HG03135 (cell line): ENCODE measurements around the gene ABCA5.

Experiments used
- ATAC-seq: cut with Tn5 transposase; IDR thresholded peaks from one replicate; pipeline ENCODE4 v1.9.1; 2021; ENCODE audit warnings: mild to moderate bottlenecking, moderate library complexity; ENCODE audit not compliant: unreplicated experiment

Gene ABCA5

GRCh38 chr17:69267219-69267618, 59.7 kb downstream of the ABCA5 start:
- no peak for ATAC-seq

DNA sequence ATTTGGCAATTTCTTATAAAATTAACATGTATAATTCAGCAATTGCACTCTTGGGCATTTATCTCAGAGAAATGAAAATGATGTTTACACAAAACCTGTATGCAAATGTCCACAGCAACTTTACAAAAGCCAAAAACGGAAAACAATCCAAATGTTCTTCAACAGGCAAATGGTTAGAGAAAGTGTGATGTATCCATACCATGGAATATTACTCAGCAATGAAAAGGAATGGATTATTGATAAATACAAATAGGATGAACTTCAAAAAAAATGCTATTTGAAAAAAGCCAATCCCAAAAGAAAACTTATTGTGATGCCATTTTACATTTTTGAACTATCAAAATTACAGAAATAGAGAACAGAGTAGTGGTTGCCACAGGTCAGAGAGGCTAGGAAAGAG, 61.1 kb downstream of the ABCA5 start:
- no peak for ATAC-seq

DNA sequence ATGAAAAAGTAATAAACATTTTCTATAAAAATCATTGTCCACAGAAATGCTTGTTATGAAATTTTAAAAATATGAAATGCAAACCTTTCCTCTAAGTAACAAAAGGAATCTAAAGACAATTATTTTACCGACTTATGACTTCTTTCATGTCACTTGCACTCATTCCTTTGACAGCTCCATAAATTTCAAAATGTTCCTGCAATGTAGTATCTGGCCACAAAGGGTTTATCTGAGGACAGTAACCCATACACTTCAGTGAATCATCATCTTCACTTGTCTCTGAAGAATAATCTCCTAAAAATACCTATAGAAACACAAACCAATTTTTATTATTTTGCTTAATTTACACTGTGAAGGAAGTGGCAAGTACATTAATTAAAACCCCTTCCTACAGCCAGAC, 72.7 kb downstream of the ABCA5 start:
- no peak for ATAC-seq

DNA sequence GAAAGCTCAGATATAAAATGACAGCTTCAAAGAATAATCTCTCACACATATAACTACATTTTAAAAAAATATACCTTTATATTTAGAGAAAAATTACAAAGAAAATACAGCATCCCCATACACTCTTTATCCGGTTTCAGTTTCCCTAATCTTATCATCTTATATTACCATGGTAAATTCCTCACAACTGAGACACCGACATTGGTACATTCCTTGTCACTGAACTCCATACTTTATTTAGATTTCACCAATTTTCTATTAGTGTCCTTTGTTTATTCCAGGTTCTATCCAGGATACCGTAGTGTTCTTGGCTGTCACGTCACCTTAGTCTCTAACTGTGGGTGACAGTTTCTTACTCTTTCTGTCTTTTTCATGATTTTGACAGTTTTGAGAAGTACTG, 76.3 kb downstream of the ABCA5 start:
- ATAC-seq: no peak

DNA sequence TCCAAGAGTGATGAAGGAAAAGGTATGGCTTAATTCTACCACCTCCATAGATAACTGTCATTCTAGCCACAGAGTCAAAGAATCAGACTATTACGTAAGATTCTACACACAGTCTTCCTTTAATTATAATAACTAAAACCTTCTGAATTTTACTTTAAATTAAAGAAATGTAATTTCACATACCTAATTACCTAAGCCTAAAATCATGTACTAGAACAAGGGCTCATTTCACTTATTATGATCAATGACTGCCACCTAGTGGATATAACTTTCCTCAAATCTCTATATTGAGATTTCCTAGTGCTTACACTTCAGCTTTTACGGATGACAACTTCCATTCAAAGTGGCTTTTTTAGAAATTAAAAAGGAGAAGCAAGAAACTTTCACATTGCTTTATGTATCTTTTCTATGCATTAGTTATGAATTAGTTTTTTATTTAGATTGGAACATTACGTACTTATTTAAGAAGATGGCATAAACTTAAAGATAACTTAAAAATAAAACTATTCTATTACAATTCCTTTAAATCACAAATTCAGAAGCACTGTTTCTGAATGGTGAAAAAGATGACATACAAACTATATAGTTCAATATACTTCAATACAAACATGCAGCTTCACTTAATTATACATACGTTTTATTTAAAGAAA, 80.1 kb downstream of the ABCA5 start:
- ATAC-seq: no peak

- no peak for ATAC-seq
These were observed 80.7 kb downstream of the ABCA5 start for GRCh38 chr17:69246202-69246601.

GRCh38 chr17:69245617-69246016, 81.3 kb downstream of the ABCA5 start:
- ATAC-seq: no peak

- no peak for ATAC-seq
These were observed 87.0 kb downstream of the ABCA5 start for GRCh38 chr17:69239611-69240600.

- ATAC-seq: no peak
These were observed 90.0 kb downstream of the ABCA5 start for GRCh38 chr17:69236946-69237345.

GRCh38 chr17:69236464-69236863, 90.5 kb downstream of the ABCA5 start:
- no peak for ATAC-seq

DNA sequence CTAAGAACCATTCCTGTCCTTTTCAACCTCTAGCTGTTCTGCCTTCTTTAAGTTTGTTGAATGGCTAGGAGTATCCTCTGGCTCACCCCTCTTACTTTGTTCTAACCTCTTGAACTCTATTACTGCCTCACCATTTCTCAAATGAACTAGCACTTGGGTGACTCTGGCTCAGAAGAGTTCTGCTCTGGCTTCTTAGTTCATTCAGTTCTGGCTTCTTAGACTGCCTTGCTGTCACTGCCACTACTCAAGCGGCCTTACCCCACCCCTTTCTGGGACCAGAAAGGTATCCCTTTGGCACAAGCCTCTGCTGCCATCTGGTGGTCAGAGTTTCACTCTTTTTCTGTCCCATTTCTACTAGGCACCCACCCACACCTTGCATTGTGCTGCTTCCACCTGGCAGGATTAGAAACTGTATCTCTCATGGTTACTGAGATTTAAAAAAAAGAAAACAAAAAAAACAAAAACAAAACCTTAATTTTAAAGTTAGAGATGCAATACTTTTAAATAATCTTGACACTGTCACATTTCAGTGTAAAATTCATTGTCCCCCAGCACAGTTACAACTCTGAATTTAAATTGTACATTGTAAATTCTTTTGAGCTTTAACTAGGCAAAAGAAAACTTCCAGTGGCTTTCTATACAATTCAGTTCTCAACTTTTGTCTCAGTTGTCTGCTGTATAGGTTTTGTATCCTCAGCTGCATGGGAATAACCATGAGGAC, 91.4 kb downstream of the ABCA5 start:
- ATAC-seq: peak; percentile 95

- no peak for ATAC-seq
These were observed 94.3 kb downstream of the ABCA5 start for GRCh38 chr17:69232650-69233049.

DNA sequence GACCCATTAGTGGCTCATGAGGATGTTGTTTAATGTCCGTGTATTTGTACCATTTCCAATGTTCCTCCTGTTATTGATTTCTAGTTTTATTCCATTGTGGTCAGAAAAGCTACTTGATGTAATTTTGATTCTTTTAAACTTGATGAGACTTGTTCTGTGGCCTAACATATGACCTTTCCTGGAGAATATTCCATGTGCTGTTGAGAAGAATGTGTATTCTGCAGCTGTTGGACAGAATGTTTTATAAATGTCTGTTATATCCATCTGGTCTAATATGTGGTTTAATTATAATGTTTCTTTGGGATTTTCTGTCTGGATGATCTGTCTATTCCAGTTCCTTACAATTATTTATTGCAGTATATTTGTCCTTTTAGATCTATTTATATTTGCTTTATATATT, 95.4 kb downstream of the ABCA5 start:
- no peak for ATAC-seq

GRCh38 chr17:69230939-69231338, 96.0 kb downstream of the ABCA5 start:
- no peak for ATAC-seq

- ATAC-seq: no peak
These were observed 98.4 kb downstream of the ABCA5 start, which contains the start of gene ABCA10 for GRCh38 chr17:69228576-69228975. TSS of gene ABCA10 (minus strand) at chr17:69228824. CDS start at chr17:69225358, 3,466 bp downstream.

DNA sequence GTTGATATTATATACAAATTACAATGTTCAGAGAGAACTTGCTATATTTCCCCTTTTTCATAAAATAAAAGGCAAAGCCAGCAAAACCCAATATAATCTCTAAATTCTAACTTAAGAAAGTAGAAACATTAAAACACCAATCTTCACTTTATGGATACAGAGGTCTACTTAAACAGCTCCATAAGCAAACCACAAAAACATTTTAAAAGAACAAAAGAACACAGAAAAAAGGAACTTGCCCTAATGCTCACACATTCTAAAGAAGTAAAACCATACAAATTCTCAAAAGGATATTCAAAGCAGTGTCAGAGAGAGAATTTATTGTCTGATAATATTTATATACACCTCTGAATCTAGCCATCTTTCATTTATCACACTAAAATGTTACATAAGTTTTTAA, 98.9 kb downstream of the ABCA5 start:
- ATAC-seq: no peak

DNA sequence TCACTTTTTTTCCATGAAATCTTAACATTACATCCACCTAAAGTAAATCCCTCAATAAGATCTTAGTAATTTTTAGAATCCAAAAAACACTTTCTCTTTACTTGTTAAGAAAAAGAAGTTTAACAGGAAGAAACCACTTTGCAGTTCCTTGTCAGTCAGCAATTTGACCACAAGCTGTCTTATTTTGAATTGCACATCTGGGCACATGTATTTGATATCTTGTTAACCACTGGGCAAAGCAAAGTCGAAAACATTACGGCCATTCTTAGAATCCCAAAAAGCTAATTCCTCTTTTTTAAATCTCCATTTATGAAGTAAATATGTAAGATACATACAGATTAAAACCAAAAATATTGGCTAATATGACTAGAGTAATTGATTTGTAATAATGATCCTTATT, 99.4 kb downstream of the ABCA5 start:
- ATAC-seq: no peak

DNA sequence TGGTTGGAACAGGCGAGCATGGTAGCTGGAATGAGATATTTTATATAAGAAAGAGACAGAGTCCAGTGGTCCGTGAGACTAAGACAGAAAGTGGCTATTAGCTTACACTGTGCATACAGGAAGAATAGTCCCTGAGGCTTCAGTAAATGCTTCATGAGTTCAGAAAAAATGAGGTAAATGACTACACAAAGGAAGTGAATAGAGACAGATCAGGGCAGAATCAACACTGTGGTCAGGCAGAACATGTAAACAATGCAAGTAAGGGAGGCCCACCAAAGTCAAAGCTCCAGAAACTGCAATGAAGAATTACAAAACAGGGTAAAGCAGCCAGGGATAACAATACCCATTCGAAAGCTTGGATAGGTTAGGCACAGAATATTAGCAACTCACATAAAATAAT, 103.1 kb downstream of the ABCA5 start:
- ATAC-seq: peak; percentile 65

- ATAC-seq: no peak
These were observed 104.2 kb downstream of the ABCA5 start for GRCh38 chr17:69222707-69223258.

- no peak for ATAC-seq
These were observed 106.8 kb downstream of the ABCA5 start for GRCh38 chr17:69220098-69220497.

- no peak for ATAC-seq
These were observed 107.9 kb downstream of the ABCA5 start for GRCh38 chr17:69218986-69219385.
